GM21717 (cell line): ENCODE measurements around the gene BTBD8.

ENCODE experiments used
- ATAC-seq: cut with Tn5 transposase; IDR thresholded peaks from one replicate; pipeline ENCODE4 v1.9.1; 2021; ENCODE audit warnings: mild to moderate bottlenecking, moderate library complexity; ENCODE audit not compliant: unreplicated experiment

Gene BTBD8

DNA sequence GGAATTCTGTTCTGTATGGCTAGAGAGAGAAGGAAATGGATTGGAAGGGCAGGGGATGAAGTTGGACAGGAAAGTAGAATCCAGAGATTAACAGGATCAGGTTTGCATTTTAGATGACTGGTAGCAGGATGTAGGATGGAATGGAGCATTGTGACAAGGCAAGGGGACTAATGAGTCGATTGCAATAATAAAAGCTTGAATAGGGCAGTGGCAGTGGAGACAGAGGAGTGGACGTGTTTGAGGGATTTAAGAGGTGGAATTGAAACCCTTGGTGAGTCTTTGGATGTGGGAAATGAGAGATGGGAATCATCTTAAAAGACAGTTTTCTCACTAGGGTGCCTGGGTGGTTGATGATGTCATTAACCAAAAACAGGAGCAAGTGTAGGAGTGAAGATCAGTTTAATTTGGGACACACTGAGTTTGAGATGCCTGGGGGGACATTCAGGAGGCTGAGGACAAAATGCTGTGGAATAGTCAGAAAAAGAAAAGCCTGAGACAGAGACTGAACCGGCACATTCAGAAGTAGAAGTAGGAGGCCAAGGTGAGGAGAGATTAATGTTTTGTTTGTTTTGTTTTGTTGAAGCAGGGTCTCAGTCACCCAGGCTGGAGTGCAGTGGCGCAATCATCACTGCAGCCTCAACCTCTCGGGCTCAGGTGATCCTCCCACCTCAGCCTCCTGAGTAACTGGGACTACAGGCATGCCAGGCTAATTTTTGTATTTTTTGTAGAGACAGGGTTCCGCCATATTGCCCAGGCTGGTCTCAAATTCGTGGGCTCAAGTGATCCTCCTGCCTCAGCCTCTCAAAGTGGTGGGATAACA is 108.5 kb downstream of the BTBD8 start:
- ATAC-seq: no peak

GRCh38 chr1:92191726-92192125 is 111.6 kb downstream of the BTBD8 start:
- no peak for ATAC-seq

GRCh38 chr1:92192246-92192645 is 112.1 kb downstream of the BTBD8 start:
- ATAC-seq: no peak

DNA sequence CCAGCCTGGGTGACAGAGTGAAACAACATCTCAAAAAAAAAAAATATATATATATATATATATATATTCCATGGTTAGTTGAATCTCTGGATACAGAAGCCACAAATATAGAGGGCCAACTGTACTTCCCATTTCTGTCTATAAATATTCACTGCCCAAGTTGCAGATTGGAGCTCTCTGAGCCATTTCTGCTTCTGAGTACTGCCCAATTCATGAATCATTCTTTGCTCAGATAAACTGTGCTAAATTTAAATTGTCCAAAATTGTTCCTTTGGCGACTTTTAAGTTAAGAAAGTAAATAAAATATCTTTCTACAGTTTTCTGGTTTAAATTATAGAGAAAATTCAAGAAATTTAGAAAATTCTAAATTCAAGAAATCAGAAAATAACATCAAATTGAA is 114.4 kb downstream of the BTBD8 start:
- ATAC-seq: no peak

DNA sequence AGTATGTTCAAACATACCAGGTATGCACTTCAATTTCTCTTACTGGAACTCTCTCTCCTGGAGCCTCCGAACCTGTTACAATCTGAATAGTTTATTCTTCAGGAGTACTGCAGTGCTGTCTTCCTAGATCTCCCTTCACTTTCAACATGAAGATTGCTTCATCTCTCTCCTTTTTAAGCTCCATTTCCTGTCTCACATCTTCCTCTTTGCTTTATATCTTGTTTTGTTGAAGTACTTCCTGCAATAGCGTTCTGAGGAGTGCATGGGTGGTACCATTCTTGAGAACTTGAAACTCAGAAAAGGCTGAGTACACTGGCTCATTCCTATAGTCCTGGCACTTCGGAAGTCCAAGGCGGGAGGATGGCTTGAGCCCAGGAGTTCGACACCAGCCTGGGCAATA is 121.8 kb downstream of the BTBD8 start:
- no peak for ATAC-seq

GRCh38 chr1:92203105-92203504 is 123.0 kb downstream of the BTBD8 start:
- no peak for ATAC-seq

DNA sequence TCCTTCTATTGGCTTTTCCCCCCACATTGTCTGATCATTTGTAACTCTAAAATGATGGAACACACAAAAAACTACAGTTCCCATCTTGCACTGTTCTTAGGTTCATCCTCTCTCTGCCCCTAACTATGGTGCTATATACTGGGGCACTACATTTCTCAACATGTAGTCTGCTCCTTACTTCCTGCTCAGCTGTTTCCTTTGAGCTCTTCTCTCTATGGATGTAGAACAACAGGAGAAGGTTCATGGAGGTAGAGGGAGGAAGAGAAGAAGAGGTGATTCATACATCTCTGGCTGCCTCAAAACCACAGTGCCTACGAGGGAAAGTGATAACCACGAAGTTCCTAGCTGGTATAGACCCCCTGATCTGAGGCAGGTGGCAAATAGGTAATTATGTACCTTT is 130.6 kb downstream of the BTBD8 start:
- ATAC-seq: no peak

GRCh38 chr1:92211166-92211565 is 131.0 kb downstream of the BTBD8 start:
- no peak for ATAC-seq

- ATAC-seq: no peak
These were observed 137.6 kb downstream of the BTBD8 start, which contains the start of gene C1orf146 for GRCh38 chr1:92217721-92218120. C1orf146 (plus strand) TSS chr1:92217915; CDS start chr1:92231421, 13,506 bp downstream.

DNA sequence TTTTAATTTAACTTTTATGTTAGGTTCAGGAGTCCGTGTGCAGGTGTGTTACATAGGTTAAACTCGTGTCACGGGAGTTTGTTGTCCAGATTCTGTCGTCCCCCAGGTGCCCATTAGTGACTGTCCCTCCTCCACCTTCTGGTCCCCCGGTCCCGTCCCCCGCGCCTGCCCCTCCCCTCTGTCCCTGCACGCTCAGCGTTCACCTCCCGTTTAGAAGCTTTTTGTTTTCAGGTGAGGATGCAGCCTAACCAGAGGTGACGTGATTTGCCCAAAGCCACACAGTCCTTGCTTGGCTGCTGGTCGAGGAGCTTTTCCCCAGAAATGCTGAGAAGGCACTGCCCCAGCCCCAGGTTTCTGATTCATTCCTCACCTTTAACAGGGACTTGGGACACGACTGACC is 138.4 kb downstream of the BTBD8 start:
- no peak for ATAC-seq

- ATAC-seq: no peak
These were observed 138.9 kb downstream of the BTBD8 start for GRCh38 chr1:92219028-92219427.

- ATAC-seq: no peak
These were observed 148.3 kb downstream of the BTBD8 start for GRCh38 chr1:92228401-92228800.

- ATAC-seq: no peak
These were observed 150.6 kb downstream of the BTBD8 start for GRCh38 chr1:92230736-92231135.
